ENCODE measurements around the gene SDR9C7. TPM values are rescaled to one million over a fixed set of nuclear protein-coding genes. Genes with fewer than 3 reads are reported as not detected.
"Not testable (repeated sequence)": the region's sequence is repeated elsewhere in the genome, so short reads cannot be mapped to it uniquely, and the experiment has no call there.

SDR9C7 gene
- total RNA-seq, 4 donors from 2014 or later: not detected

- Histone ChIP-seq H3K27me3 (no peaks in the 10 kb centered on the region), H3K4me1 (no peaks in the 10 kb centered on the region), H3K4me3 (no peak overlapping the region), H3K27ac (no peak overlapping the region), H3K9me3 (peaks cover 0 to 6% (median 0%) of the 10 kb centered on the region in 3 donors), H3K36me3 (peaks cover 0 to 13% of the 10 kb centered on the region in 2 donors)
- TF ChIP-seq POLR2AphosphoS5 (IDR thresholded peaks at IDR 0.05): no peak
- TF ChIP-seq POLR2A (IDR thresholded peaks at IDR 0.05): no peak
- 29% methylated on average over 1 of the region's 1 CpG; no CpG with 5 or more reads in 1 of the 2 donors for WGBS, 2 donors (ENCODE audit: low coverage in 1 of 2)
- ATAC-seq: no peak
Observed at GRCh38 chr12:56953314-56953713, 19.1 kb upstream of the SDR9C7 start.

- 91 to 100% methylated on average over 1 to 6 of the region's 11 CpGs for WGBS, 2 donors (ENCODE audit: low coverage in 1 of 2)
- Histone ChIP-seq H3K27me3 (no peaks in the 10 kb centered on the region), H3K36me3 (peaks cover 0 to 13% of the 10 kb centered on the region in 2 donors), H3K27ac (no peak overlapping the region), H3K9me3 (no peaks in the 10 kb centered on the region), H3K4me3 (no peak overlapping the region), H3K4me1 (no peaks in the 10 kb centered on the region)
- ATAC-seq: no peak
- TF ChIP-seq POLR2A (IDR thresholded peaks at IDR 0.05): no peak
- no peak for TF ChIP-seq EP300 (IDR thresholded peaks at IDR 0.05)
- TF ChIP-seq POLR2AphosphoS5 (IDR thresholded peaks at IDR 0.05): no peak
Observed at GRCh38 chr12:56951582-56952339, 17.6 kb upstream of the SDR9C7 start.

- no peaks in the 10 kb centered on the region for H3K27me3 ChIP-seq
- no peak overlapping the region for H3K27ac ChIP-seq
- ATAC-seq: no peak
- TF ChIP-seq CTCF (IDR thresholded peaks at IDR 0.05) (no peak), POLR2AphosphoS5 (IDR thresholded peaks at IDR 0.05) (no peak), EP300 (IDR thresholded peaks at IDR 0.05) (no peak), POLR2A (IDR thresholded peaks at IDR 0.05) (no peak)
- no peaks in the 10 kb centered on the region for H3K4me1 ChIP-seq
- H3K9me3 ChIP-seq: no peaks in the 10 kb centered on the region
- 80% methylated on average over 1 of the region's 2 CpGs; no CpG with 5 or more reads in 1 of the 2 donors for WGBS, 2 donors (ENCODE audit: low coverage in 1 of 2)
- peaks cover 0 to 13% of the 10 kb centered on the region in 2 donors for H3K36me3 ChIP-seq
- no peak overlapping the region for H3K4me3 ChIP-seq
Observed at GRCh38 chr12:56948881-56949280, 14.7 kb upstream of the SDR9C7 start.

- Histone ChIP-seq H3K27ac (no peak overlapping the region), H3K27me3 (no peaks in the 10 kb centered on the region), H3K4me1 (no peaks in the 10 kb centered on the region), H3K36me3 (peaks cover 0 to 13% of the 10 kb centered on the region in 2 donors), H3K9me3 (no peaks in the 10 kb centered on the region), H3K4me3 (no peak overlapping the region)
- ATAC-seq: no peak
- TF ChIP-seq POLR2A (IDR thresholded peaks at IDR 0.05) (no peak), EP300 (IDR thresholded peaks at IDR 0.05) (no peak), CTCF (IDR thresholded peaks at IDR 0.05) (no peak), POLR2AphosphoS5 (IDR thresholded peaks at IDR 0.05) (no peak)
Observed at GRCh38 chr12:56948457-56948777, 14.2 kb upstream of the SDR9C7 start.

GRCh38 chr12:56947633-56948456 lies 13.6 kb upstream of the SDR9C7 start:
- TF ChIP-seq EP300 (IDR thresholded peaks at IDR 0.05): no peak
- H3K9me3 ChIP-seq: no peaks in the 10 kb centered on the region
- no peak overlapping the region for H3K27ac ChIP-seq
- peaks cover 0 to 13% of the 10 kb centered on the region in 2 donors for H3K36me3 ChIP-seq
- no peak overlapping the region for H3K4me3 ChIP-seq
- no peak for ATAC-seq
- no peaks in the 10 kb centered on the region for H3K4me1 ChIP-seq
- 82 to 93% methylated on average over 2 to 5 of the region's 6 CpGs for WGBS, 2 donors (ENCODE audit: low coverage in 1 of 2)
- no peaks in the 10 kb centered on the region for H3K27me3 ChIP-seq

GRCh38 chr12:56943878-56944277 lies 9.7 kb upstream of the SDR9C7 start:
- no peaks in the 10 kb centered on the region for H3K27me3 ChIP-seq
- TF ChIP-seq EP300 (IDR thresholded peaks at IDR 0.05): no peak
- no peak for TF ChIP-seq POLR2AphosphoS5 (IDR thresholded peaks at IDR 0.05)
- no peak for TF ChIP-seq CTCF (IDR thresholded peaks at IDR 0.05)
- no peak for TF ChIP-seq POLR2A (IDR thresholded peaks at IDR 0.05)
- no peak overlapping the region for H3K27ac ChIP-seq
- no peaks in the 10 kb centered on the region for H3K36me3 ChIP-seq
- 82 to 94% methylated on average over 4 of the region's 4 CpGs for WGBS, 2 donors (ENCODE audit: low coverage in 1 of 2)
- no peak for ATAC-seq
- H3K4me3 ChIP-seq: no peak overlapping the region
- H3K4me1 ChIP-seq: peaks cover 0 to 12% (median 4%) of the 10 kb centered on the region in 3 donors
- no peaks in the 10 kb centered on the region for H3K9me3 ChIP-seq

- not testable (repeated sequence) for H3K4me3 ChIP-seq, H3K9me3 ChIP-seq, H3K36me3 ChIP-seq, H3K27ac ChIP-seq, ATAC-seq, H3K27me3 ChIP-seq
- peaks cover 0 to 12% (median 4%) of the 10 kb centered on the region in 3 donors for H3K4me1 ChIP-seq
- 50 to 100% methylated on average over 1 of the region's 1 CpG for WGBS, 2 donors (ENCODE audit: low coverage in 1 of 2)
Observed at GRCh38 chr12:56943374-56943773, 9.2 kb upstream of the SDR9C7 start.

Data from gastroesophageal sphincter (tissue), 4 donors.